BJ (cell line): ENCODE data around the gene TUBGCP6. TPM values are rescaled to one million over a fixed set of nuclear protein-coding genes. Genes with fewer than 3 reads are reported as not detected.

Experiments
- CTCF ChIA-PET: fragments of 350-600 bp; formaldehyde crosslinking; extraction: SDS; loops from one replicate; lab custom pipeline; 2021; ENCODE audit warnings: antibody characterized with exemption, inconsistent platforms; lab: Yijun Ruan, JAX
- POLR2A ChIA-PET: fragments of 300-600 bp; sonication (Branson Sonifier 250); formaldehyde crosslinking; extraction: SDS; loops from one replicate; lab custom pipeline; 2021; ENCODE audit warnings: antibody characterized with exemption; lab: Charles Lee
- DNase-seq: peaks from one replicate; pipeline ENCODE4 v3.0.0-alpha.2; 2011; ENCODE audit warnings: low read depth
- H3K27me3 ChIP-seq: 2 replicates; pipeline ENCODE4 v1.6.0; 2011; ENCODE audit warnings: low read length; ENCODE audit not compliant: control insufficient read depth, insufficient read depth
- H3K36me3 ChIP-seq: 2 replicates; pipeline ENCODE4 v1.5.1; 2011; ENCODE audit warnings: low read length; ENCODE audit not compliant: control insufficient read depth, insufficient read depth
- H3K4me3 ChIP-seq: 2 replicates; pipeline ENCODE4 v1.5.1; 2011; ENCODE audit warnings: low read depth, mild to moderate bottlenecking, control low read depth, low read length
- polyA plus RNA-seq: library from polyadenylated mRNA; depleted of rRNA; stranded (reverse); fragments of >200 nt; gene quantifications from 2 replicates; pipeline ENCODE4 v1.2.3, GENCODE V29; 2011
- TF ChIP-seq, protein P1 (sequence below): IDR thresholded peaks from 2 replicates; pipeline ENCODE4 v1.5.1; 2011; ENCODE audit warnings: low read depth, mild to moderate bottlenecking, control low read depth, inconsistent platforms, low read length, moderate library complexity; ENCODE audit not compliant: insufficient read depth

Gene TUBGCP6
- polyA plus RNA-seq, 1 experiment: 17.5 TPM

DNA sequence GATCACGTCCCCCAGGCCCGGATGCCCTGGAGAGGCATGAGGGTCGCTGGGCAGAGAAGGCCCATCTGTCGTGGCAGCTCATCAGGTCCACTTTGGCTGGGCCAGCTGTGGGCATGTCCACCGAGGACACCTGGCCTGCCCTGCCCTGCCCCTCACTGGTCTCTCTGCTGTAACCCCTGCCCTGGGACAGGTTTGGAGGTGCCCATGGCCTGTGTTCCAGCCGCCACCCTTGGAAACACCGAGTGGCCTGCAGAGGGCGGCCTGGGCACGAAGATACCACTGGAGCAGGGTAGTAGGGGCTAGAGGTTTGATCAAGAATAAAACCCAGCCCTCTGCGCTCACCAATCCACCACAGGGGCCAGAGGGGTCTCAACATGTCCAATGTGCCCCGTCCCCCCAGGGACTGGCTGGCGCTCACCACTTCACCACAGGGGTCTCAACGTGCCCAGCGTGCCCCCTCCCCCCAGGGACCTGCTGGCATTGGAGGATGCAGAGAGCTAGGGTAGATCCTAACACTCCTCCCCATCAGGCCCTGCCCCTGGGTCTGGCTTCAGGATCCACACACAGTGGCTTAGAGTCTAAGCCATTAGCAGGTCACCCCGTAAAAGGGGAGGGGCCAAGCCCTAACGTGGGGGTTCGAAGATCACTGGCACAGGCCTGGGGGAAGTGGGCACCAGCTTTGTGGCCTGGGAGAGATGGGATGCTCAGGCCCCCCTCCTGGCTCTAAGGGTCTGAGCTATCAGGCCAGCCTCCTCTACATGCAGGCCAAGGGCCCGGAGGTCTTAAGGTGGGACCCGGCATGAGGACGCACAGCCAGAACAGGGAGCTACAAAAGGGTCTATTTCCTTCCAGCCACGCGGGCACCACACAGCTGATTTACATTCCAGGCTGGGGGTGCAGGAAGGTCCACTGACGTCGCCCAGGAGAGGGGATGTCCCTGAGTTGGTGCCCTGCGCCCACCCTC is 7.5 kb upstream of the TUBGCP6 start:
- POLR2A ChIA-PET: no interaction called here
- no peaks in the 10 kb centered on the region for H3K27me3 ChIP-seq
- CTCF ChIA-PET: interaction anchor here (0.6 to 5.6 kb wide), 19 partner anchors 8 to 273 kb away, joined by 3 to 50 read pairs (median 4); partner anchors contain the start of genes DENND6B, MAPK12, SCO2 and TUBGCP6
- DNase-seq: no peak
- no peak overlapping the region for H3K4me3 ChIP-seq
- peaks cover 18% of the 10 kb centered on the region for H3K36me3 ChIP-seq
- TF ChIP-seq, protein P1, sequence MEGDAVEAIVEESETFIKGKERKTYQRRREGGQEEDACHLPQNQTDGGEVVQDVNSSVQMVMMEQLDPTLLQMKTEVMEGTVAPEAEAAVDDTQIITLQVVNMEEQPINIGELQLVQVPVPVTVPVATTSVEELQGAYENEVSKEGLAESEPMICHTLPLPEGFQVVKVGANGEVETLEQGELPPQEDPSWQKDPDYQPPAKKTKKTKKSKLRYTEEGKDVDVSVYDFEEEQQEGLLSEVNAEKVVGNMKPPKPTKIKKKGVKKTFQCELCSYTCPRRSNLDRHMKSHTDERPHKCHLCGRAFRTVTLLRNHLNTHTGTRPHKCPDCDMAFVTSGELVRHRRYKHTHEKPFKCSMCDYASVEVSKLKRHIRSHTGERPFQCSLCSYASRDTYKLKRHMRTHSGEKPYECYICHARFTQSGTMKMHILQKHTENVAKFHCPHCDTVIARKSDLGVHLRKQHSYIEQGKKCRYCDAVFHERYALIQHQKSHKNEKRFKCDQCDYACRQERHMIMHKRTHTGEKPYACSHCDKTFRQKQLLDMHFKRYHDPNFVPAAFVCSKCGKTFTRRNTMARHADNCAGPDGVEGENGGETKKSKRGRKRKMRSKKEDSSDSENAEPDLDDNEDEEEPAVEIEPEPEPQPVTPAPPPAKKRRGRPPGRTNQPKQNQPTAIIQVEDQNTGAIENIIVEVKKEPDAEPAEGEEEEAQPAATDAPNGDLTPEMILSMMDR: peak; percentile 81

DNA sequence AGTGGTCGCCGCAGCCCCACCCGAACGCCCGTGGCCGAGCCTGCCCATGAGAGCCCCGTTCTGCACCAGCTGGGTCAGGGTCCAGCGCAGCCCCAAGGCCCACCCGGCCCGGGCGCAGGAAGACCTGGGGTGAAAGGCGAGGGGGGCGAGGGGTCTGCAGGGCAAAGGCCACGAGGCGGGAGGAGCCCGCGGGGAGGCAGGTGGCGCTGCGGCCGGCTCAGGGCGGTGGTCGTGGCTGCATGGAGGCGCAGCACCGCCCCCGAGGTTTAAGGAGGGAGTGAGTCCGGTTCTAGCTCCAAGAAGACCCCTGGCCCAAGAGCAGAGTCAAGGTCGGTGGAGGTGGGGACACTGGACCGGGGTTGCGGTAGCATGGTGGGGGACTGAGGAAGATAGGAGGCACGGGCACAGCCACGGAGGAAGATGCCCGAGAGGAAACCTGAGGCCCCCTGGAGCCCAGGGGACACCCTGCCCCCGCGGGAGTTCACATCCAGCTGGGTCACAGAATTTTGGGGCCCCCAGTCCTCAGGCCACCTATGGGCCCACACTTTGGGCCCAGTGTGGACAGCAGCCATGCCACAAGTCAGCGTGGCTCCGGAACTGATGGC is 6.8 kb upstream of the TUBGCP6 start:
- no peak for DNase-seq
- TF ChIP-seq, protein P1: no peak
- ChIA-PET CTCF (interaction anchor here (0.7 to 5.6 kb wide), 18 partner anchors 10 to 369 kb away, joined by 3 to 50 read pairs (median 4); partner anchors contain the start of genes DENND6B, MAPK12 and SCO2), POLR2A (no interaction called here)
- Histone ChIP-seq H3K36me3 (peaks cover 19% of the 10 kb centered on the region), H3K4me3 (peak overlapping the region; percentile 65), H3K27me3 (no peaks in the 10 kb centered on the region)

DNA sequence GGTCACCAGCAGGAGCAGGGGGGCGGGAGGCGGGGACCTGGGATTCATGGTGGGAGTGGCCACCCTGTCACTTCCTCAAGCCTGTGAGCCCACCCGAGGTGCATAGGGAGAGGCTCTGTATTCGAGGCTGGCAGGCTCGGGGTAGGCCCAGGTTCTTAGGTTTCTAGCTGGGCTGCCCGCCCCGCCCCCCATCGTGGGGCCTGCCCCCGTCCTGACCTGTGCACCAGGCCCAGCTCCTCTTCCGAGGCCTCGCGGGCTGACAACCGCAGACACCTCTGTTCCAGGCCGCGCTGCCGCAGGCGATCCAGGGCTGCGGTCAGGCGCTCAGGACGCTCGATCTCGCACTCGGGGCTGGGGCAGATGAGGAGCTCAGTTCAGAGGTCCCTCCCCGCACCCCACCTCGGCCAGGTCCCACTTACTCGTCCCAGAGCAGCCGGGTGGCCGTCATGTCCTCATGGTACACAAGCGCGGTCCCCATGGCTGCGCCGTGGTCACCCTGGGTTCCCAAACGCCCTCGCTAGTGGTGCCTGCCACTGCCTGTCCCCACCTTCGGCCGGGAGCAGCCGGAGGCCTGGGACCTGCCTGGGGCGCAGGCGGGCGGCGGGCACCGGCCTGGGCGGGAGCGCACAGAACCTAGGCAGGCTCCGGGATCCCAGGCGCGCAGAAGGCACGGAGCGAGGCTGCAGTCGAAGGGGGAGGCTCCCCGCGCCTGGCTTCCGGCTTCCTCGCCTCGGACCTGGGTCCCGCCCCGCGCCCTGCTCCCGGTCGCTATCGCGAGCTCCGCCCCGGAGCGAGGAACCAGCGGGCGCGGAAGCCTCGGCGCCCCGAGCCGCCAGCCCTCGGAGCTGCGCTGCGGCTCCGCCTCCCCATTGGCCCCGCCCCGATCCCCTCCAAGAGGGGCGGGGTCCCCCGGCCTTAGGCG is 6.0 kb upstream of the TUBGCP6 start, which contains the start of gene HDAC10:
TSS of gene HDAC10 (minus strand) at position 711 of the 922 bp plus-strand sequence. CDS start at position 478, 233 bp downstream.
- Histone ChIP-seq H3K27me3 (no peaks in the 10 kb centered on the region), H3K36me3 (peaks cover 21% of the 10 kb centered on the region), H3K4me3 (peak within 1 kb of the TSS; percentile 65)
- DNase-seq: no peak
- TF ChIP-seq, protein P1: no peak
- ChIA-PET CTCF (interaction anchor here (0.7 to 5.6 kb wide), 19 partner anchors 9 to 370 kb away, joined by 3 to 50 read pairs (median 4); partner anchors contain the start of genes DENND6B, MAPK12 and SCO2), POLR2A (interaction anchor here (0.6 kb wide), 1 partner anchor 82 kb away, joined by 6 read pairs; no protein-coding TSS in a partner anchor)

DNA sequence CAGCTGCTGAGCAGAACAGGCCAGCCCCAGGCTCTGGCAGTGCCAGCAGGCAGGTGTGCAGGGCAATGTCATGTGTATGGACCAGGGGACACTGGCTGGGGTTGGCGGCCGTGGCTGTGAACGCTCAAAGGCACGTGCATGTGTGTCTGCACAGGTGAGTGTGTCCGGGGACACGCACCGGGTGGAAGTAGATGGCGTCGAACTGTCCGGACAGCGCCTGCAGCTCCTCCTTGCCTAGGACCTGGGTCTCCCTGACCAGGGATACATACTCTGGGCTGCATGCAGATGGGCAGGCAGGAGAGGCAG is 5.4 kb upstream of the TUBGCP6 start:
- Histone ChIP-seq H3K4me3 (peak overlapping the region; percentile 65), H3K36me3 (peaks cover 23% of the 10 kb centered on the region), H3K27me3 (no peaks in the 10 kb centered on the region)
- no peak for DNase-seq
- POLR2A ChIA-PET: no interaction called here
- TF ChIP-seq, protein P1: no peak
- CTCF ChIA-PET: interaction anchor here (0.9 to 5.6 kb wide), 12 partner anchors 8 to 370 kb away, joined by 3 to 50 read pairs (median 12); partner anchors contain the start of genes DENND6B, MAPK12 and SCO2
